Brain microvascular endothelial cell (primary cell): ENCODE measurements around the gene ZDHHC12.

Experiments
- DNase-seq: peaks from one replicate; pipeline ENCODE4 v3.0.0-alpha.2; 2020
- H3K27ac ChIP-seq: fragments of 250-450 bp; sonication (Bioruptor Pico); 2 replicates; pipeline ENCODE4 v1.5.1; 2020; ENCODE audit warnings: mild to moderate bottlenecking, moderate library complexity
- H3K27me3 ChIP-seq: fragments of 250-450 bp; sonication (Bioruptor Pico); replicated peaks from 2 replicates; pipeline ENCODE4 v1.5.1; 2020; ENCODE audit warnings: mild to moderate bottlenecking
- H3K36me3 ChIP-seq: fragments of 250-450 bp; sonication (Bioruptor Pico); replicated peaks from 2 replicates; pipeline ENCODE4 v1.5.1; 2020; ENCODE audit warnings: mild to moderate bottlenecking
- H3K4me3 ChIP-seq: 2 replicates; pipeline ENCODE4 v1.5.1; 2011; ENCODE audit warnings: low read depth, mild to moderate bottlenecking, control low read depth, low read length, moderate library complexity
- in situ Hi-C: cut with HindIII; loops from 2 replicates; pipeline ENCODE4 v1.10.0; 2017; ENCODE audit warnings: low sequenced_read_pairs, low pct_ligation_motif_present
- TF ChIP-seq, protein P1 (sequence below): IDR thresholded peaks from 2 replicates; pipeline ENCODE4 v1.5.1; 2011; ENCODE audit warnings: low read depth, mild to moderate bottlenecking, moderate library complexity, low read length, control low read depth, inconsistent platforms; ENCODE audit errors: missing control alignments

Gene ZDHHC12

GRCh38 chr9:128768606-128769005 lies 44.7 kb upstream of the ZDHHC12 start:
- Histone ChIP-seq H3K27ac (no peak overlapping the region), H3K36me3 (no peaks in the 10 kb centered on the region)
- TF ChIP-seq, protein P1, sequence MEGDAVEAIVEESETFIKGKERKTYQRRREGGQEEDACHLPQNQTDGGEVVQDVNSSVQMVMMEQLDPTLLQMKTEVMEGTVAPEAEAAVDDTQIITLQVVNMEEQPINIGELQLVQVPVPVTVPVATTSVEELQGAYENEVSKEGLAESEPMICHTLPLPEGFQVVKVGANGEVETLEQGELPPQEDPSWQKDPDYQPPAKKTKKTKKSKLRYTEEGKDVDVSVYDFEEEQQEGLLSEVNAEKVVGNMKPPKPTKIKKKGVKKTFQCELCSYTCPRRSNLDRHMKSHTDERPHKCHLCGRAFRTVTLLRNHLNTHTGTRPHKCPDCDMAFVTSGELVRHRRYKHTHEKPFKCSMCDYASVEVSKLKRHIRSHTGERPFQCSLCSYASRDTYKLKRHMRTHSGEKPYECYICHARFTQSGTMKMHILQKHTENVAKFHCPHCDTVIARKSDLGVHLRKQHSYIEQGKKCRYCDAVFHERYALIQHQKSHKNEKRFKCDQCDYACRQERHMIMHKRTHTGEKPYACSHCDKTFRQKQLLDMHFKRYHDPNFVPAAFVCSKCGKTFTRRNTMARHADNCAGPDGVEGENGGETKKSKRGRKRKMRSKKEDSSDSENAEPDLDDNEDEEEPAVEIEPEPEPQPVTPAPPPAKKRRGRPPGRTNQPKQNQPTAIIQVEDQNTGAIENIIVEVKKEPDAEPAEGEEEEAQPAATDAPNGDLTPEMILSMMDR, result no peak

DNA sequence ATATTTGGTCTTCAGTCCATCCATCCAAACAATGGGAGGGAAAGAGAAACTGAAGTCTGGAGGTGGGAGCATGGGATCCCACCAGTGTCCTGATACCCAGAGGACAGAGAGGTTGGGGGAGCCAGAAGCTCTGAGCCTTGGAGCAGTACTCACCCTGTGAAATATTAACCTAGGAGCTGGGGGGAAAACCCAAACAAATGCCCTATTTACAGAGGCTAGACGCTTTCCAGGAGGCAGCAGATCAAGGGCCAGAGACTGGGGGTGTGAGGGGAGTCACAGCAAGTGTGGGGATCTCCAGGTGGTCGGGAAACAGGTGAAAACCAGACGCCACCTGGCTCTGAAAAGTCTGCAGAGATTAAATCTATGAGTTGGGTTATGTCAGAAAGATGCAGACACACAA lies 41.6 kb upstream of the ZDHHC12 start:
- no peak overlapping the region for H3K27ac ChIP-seq
- DNase-seq, result no peak
- H3K36me3 ChIP-seq, result no peaks in the 10 kb centered on the region
- no peaks in the 10 kb centered on the region for H3K27me3 ChIP-seq
- TF ChIP-seq, protein P1, result no peak
- in situ Hi-C loops, result no loop called here
- no peak overlapping the region for H3K4me3 ChIP-seq

More at GRCh38 chr9:128768606-128769005, 44.7 kb upstream of the ZDHHC12 start:
- in situ Hi-C loops, result no loop called here
- H3K27me3 ChIP-seq, result no peaks in the 10 kb centered on the region
- no peak overlapping the region for H3K4me3 ChIP-seq
- DNase-seq, result no peak

- DNase-seq, result no peak
- in situ Hi-C loops, result no loop called here
- Histone ChIP-seq H3K36me3 (no peaks in the 10 kb centered on the region), H3K4me3 (no peak overlapping the region), H3K27me3 (no peaks in the 10 kb centered on the region), H3K27ac (no peak overlapping the region)
- TF ChIP-seq, protein P1, result no peak
Observed at GRCh38 chr9:128764361-128764760, 40.4 kb upstream of the ZDHHC12 start.

DNA sequence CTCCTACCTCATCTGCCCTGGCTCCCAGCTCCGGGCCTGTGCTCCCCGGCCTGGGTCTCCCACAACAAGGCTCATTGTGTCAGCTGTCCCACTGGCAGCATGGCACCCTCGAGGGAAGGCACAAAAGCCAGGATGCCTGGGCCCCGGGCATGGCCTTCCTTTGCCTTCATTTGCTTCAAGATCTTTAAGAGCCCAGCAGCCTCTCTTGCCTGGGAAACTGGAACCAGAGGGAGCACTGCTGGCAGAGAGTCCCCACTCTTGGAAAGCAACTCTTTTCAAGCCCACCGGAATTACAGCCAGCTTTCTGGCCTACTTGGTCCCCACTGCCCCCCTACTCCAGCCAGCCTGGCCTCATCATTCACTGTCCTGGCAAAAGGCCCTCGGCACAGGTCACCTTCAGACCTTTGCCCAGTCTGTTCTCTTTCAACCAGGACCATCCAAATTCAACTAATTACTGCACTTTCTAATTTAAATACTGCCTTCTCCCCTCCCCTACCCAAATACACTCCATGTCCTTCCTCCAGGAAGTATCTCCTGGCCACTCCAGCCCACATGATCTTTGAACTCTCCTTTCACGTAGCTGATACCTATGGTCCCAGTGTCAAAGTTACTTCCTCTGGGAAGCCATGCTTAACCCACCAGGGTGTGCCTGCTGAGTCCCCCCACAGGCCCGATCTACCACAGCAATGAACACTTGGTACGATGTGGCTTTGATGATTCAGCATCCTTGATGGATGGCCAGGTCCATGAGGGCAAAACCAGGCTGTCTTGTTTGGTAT lies 38.9 kb upstream of the ZDHHC12 start:
- no peaks in the 10 kb centered on the region for H3K36me3 ChIP-seq
- no peak for DNase-seq
- in situ Hi-C loops, result no loop called here
- TF ChIP-seq, protein P1, result no peak
- no peak overlapping the region for H3K27ac ChIP-seq
- H3K27me3 ChIP-seq, result no peaks in the 10 kb centered on the region
- no peak overlapping the region for H3K4me3 ChIP-seq

DNA sequence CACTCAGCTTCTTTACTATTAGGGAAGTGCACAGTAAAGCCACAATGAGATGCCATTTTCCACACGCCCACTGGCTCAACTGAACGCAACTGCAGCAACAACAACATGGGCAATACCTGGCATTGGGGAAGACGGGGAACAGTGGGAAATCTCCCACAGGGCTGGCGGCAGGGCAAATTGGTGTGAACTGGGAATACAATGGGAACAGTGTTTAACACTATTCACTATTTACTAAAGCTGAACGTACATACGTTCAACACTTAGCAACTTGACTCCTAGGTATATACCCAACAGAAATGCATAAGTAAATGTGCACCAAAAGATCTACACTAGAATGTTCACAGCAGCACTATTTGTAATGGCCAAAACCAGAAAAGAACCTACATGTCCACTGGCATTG lies 33.7 kb upstream of the ZDHHC12 start:
- Histone ChIP-seq H3K4me3 (no peak overlapping the region), H3K36me3 (peaks cover 2% of the 10 kb centered on the region), H3K27ac (no peak overlapping the region), H3K27me3 (no peaks in the 10 kb centered on the region)
- no peak for DNase-seq
- in situ Hi-C loops, result no loop called here
- TF ChIP-seq, protein P1, result no peak

- DNase-seq, result no peak
- in situ Hi-C loops, result no loop called here
- H3K27me3 ChIP-seq, result no peaks in the 10 kb centered on the region
- TF ChIP-seq, protein P1, result no peak
- H3K4me3 ChIP-seq, result no peak overlapping the region
- H3K27ac ChIP-seq, result no peak overlapping the region
- H3K36me3 ChIP-seq, result peaks cover 6% of the 10 kb centered on the region
Observed at GRCh38 chr9:128753627-128754026, 29.7 kb upstream of the ZDHHC12 start.
